Natural killer cell (primary cell): ENCODE results near the gene CERS3. TPM values are rescaled to one million over a fixed set of nuclear protein-coding genes. Genes with fewer than 3 reads are reported as not detected.

Experiments used
- ATAC-seq, 3 donors: fragments of 150-1000 bp in 2 of 3; fragments of 200-7000 bp in 1 of 3; cut with Tn5 transposase; 1 replicate in 1 of 3; 2 replicates in 2 of 3; pipeline ENCODE4 v1.10.0; 2021; ENCODE audit warnings: mild to moderate bottlenecking in 2 of 3, moderate library complexity in 2 of 3
- DNase-seq, 2 donors: peaks; one replicate each; pipeline versions ENCODE4 v3.0.0 to v3.0.0-alpha.2; 2013 to 2021; ENCODE audit warnings: mixed read lengths in 1 of 2
- H3K27ac ChIP-seq: one replicate; pipeline ENCODE4 v1.5.1; 2013; ENCODE audit warnings: mild to moderate bottlenecking, low read length
- H3K27me3 ChIP-seq: one replicate; pipeline ENCODE4 v1.6.1; 2013; ENCODE audit warnings: low read length; ENCODE audit not compliant: control insufficient read depth, insufficient read depth
- H3K36me3 ChIP-seq: one replicate; pipeline ENCODE4 v1.6.1; 2013; ENCODE audit warnings: low read length; ENCODE audit not compliant: control insufficient read depth, insufficient read depth
- H3K4me1 ChIP-seq: one replicate; pipeline ENCODE4 v1.6.1; 2013; ENCODE audit warnings: low read length; ENCODE audit not compliant: control insufficient read depth, insufficient read depth
- H3K4me3 ChIP-seq: one replicate; pipeline ENCODE4 v1.5.1; 2013; ENCODE audit warnings: low read length
- H3K9me3 ChIP-seq: one replicate; pipeline ENCODE4 v1.6.1; 2013; ENCODE audit warnings: low read length; ENCODE audit not compliant: control insufficient read depth, insufficient read depth
- H3K27ac Mint-ChIP-seq, 2 donors: one replicate each; pipeline ENCODE4 v1.8.0; 2022; ENCODE audit warnings: mild to moderate bottlenecking in 2 of 2, mixed read lengths in 2 of 2, moderate library complexity in 1 of 2
- H3K27me3 Mint-ChIP-seq, 2 donors: one replicate each; pipeline ENCODE4 v1.8.0; 2022; ENCODE audit warnings: low read depth in 2 of 2, mixed read lengths in 2 of 2
- H3K36me3 Mint-ChIP-seq: one replicate; pipeline ENCODE4 v1.8.0; 2022; ENCODE audit warnings: mixed read lengths
- H3K4me1 Mint-ChIP-seq, 2 donors: one replicate each; pipeline ENCODE4 v1.8.0; 2022; ENCODE audit warnings: mixed read lengths in 2 of 2
- H3K4me3 Mint-ChIP-seq: one replicate; pipeline ENCODE4 v1.8.0; 2022; ENCODE audit warnings: mild to moderate bottlenecking, moderate library complexity, mixed read lengths
- H3K9me3 Mint-ChIP-seq, 2 donors: one replicate each; pipeline ENCODE4 v1.8.0; 2022; ENCODE audit warnings: mixed read lengths in 2 of 2
- whole genome bisulfite sequencing: methylation state at CpG from one replicate; pipeline ENCODE4 v1.1.7; 2013; ENCODE audit warnings: missing lambda C conversion rate; ENCODE audit not compliant: insufficient coverage; 5-methylcytosine and 5-hydroxymethylcytosine counted together
- intact Hi-C: fragments of 100-400 bp; cut with micrococcal nuclease; formaldehyde crosslinking; loops from one replicate; pipeline ENCODE4 v1.14.2; 2022
- total RNA-seq, 4 donors: library from RNA; stranded (reverse); fragments of 120-200 nt in 1 of 4; gene quantifications; one replicate each; pipeline versions ENCODE4 v1.2.3 to v1.2.4, GENCODE V29; 2013 to 2022
- TF ChIP-seq, protein P1 (sequence below): fragments of 200-600 bp; IDR thresholded peaks from one replicate; pipeline ENCODE4 v1.8.0; 2022; ENCODE audit warnings: antibody characterized with exemption

The CERS3 gene
- total RNA-seq, 3 donors from 2014 or later (not counting 1 experiment from before 2014, with no cell fraction given) = 0.40 to 0.90 (median 0.48) TPM

- Mint-ChIP-seq H3K27me3 (peaks cover 20 to 25% of the 10 kb centered on the region in 2 donors), H3K4me3 (no peak overlapping the region), H3K36me3 (no peaks in the 10 kb centered on the region), H3K4me1 (no peaks in the 10 kb centered on the region), H3K9me3 (no peaks in the 10 kb centered on the region), H3K27ac (no peak overlapping the region)
- Histone ChIP-seq H3K9me3 (no peaks in the 10 kb centered on the region), H3K27me3 (peaks cover 4% of the 10 kb centered on the region), H3K27ac (no peak overlapping the region), H3K36me3 (no peaks in the 10 kb centered on the region), H3K4me3 (no peak overlapping the region), H3K4me1 (no peaks in the 10 kb centered on the region)
- DNase-seq (no peak), ATAC-seq (no peak)
- WGBS = 75% methylated on average over 3 of the region's 4 CpGs
- TF ChIP-seq, protein P1, sequence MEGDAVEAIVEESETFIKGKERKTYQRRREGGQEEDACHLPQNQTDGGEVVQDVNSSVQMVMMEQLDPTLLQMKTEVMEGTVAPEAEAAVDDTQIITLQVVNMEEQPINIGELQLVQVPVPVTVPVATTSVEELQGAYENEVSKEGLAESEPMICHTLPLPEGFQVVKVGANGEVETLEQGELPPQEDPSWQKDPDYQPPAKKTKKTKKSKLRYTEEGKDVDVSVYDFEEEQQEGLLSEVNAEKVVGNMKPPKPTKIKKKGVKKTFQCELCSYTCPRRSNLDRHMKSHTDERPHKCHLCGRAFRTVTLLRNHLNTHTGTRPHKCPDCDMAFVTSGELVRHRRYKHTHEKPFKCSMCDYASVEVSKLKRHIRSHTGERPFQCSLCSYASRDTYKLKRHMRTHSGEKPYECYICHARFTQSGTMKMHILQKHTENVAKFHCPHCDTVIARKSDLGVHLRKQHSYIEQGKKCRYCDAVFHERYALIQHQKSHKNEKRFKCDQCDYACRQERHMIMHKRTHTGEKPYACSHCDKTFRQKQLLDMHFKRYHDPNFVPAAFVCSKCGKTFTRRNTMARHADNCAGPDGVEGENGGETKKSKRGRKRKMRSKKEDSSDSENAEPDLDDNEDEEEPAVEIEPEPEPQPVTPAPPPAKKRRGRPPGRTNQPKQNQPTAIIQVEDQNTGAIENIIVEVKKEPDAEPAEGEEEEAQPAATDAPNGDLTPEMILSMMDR = no peak
- intact Hi-C loops = no loop called here
These were observed 35.5 kb downstream of the CERS3 start for GRCh38 chr15:100493213-100493612.

DNA sequence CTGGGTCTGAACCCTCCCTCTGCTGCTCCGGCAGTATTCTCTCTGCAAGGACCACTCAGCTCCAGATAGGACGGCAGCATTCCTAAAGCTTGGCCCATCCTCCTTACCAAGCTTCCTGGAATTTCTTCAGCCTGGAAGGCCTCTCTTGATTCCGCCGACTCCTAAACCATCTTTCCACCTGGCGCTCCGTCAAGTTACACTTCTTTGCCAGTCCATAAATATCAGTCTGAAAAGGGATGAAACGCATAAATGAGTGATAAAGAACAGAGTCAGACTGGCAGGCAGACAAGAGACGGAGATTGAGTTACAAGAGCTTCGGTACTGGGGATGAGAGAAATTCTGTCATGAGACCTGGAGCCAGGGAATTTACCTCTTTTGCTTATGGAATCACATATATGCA lies 44.3 kb downstream of the CERS3 start:
- Mint-ChIP-seq H3K36me3 (peaks cover 4% of the 10 kb centered on the region), H3K27ac (no peak overlapping the region), H3K27me3 (peaks cover 0 to 5% of the 10 kb centered on the region in 2 donors), H3K4me1 (no peaks in the 10 kb centered on the region), H3K9me3 (no peaks in the 10 kb centered on the region), H3K4me3 (no peak overlapping the region)
- H3K4me3 ChIP-seq = no peak overlapping the region
- no peaks in the 10 kb centered on the region for H3K4me1 ChIP-seq
- H3K9me3 ChIP-seq = no peaks in the 10 kb centered on the region
- TF ChIP-seq, protein P1 = no peak
- ATAC-seq (no peak), DNase-seq (no peak)
- 90% methylated on average over 9 of the region's 9 CpGs for WGBS
- no peaks in the 10 kb centered on the region for H3K36me3 ChIP-seq
- H3K27me3 ChIP-seq = no peaks in the 10 kb centered on the region
- no peak overlapping the region for H3K27ac ChIP-seq
- intact Hi-C loops = no loop called here

GRCh38 chr15:100483370-100483769 lies 45.4 kb downstream of the CERS3 start:
- intact Hi-C loops = no loop called here
- TF ChIP-seq, protein P1 = no peak
- ATAC-seq = no peak
- peaks cover 14% of the 10 kb centered on the region for H3K36me3 Mint-ChIP-seq
- no peaks in the 10 kb centered on the region for H3K27me3 ChIP-seq
- H3K4me1 ChIP-seq = no peaks in the 10 kb centered on the region
- no peaks in the 10 kb centered on the region for H3K4me1 Mint-ChIP-seq
- H3K9me3 Mint-ChIP-seq = peaks cover 6% of the 10 kb centered on the region in 2 donors
- H3K4me3 Mint-ChIP-seq = no peak overlapping the region
- no peak for DNase-seq
- H3K9me3 ChIP-seq = no peaks in the 10 kb centered on the region
- H3K4me3 ChIP-seq = no peak overlapping the region
- peaks cover 0 to 5% of the 10 kb centered on the region in 2 donors for H3K27me3 Mint-ChIP-seq
- 89% methylated on average over 2 of the region's 2 CpGs for WGBS
- no peak overlapping the region for H3K27ac Mint-ChIP-seq
- H3K27ac ChIP-seq = no peak overlapping the region
- no peaks in the 10 kb centered on the region for H3K36me3 ChIP-seq

DNA sequence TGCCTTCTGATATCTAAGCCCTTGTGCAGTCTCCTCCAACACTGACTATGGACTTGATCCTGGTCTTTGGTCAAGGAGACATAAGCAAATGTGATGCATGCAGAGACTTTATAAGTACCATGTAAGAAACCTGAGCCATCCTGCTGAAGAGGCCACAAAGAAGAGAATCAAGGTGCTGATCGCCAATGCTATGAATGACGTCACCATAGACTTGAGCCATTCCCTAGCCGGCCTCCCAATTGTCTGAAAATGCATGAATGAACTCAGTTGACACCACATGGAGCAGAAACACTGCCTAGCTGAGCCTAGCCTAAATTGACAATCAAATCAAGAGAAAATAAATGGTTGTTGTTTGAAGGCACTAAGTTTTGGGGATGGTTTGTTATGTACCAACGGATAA lies 51.9 kb downstream of the CERS3 start:
- intact Hi-C loops = no loop called here
- Histone ChIP-seq H3K27me3 (no peaks in the 10 kb centered on the region), H3K27ac (no peak overlapping the region), H3K36me3 (no peaks in the 10 kb centered on the region), H3K4me1 (no peaks in the 10 kb centered on the region), H3K4me3 (no peak overlapping the region), H3K9me3 (no peaks in the 10 kb centered on the region)
- no peak for ATAC-seq
- TF ChIP-seq, protein P1 = no peak
- peaks cover 37% of the 10 kb centered on the region for H3K36me3 Mint-ChIP-seq
- H3K27ac Mint-ChIP-seq = no peak overlapping the region
- DNase-seq = no peak
- peaks cover 0 to 6% of the 10 kb centered on the region in 2 donors for H3K27me3 Mint-ChIP-seq
- H3K9me3 Mint-ChIP-seq = peaks cover 8 to 12% of the 10 kb centered on the region in 2 donors
- no peak overlapping the region for H3K4me3 Mint-ChIP-seq
- 94% methylated on average over 4 of the region's 4 CpGs for WGBS
- no peaks in the 10 kb centered on the region for H3K4me1 Mint-ChIP-seq
